ENCODE results near the gene NR3C1.

DNA sequence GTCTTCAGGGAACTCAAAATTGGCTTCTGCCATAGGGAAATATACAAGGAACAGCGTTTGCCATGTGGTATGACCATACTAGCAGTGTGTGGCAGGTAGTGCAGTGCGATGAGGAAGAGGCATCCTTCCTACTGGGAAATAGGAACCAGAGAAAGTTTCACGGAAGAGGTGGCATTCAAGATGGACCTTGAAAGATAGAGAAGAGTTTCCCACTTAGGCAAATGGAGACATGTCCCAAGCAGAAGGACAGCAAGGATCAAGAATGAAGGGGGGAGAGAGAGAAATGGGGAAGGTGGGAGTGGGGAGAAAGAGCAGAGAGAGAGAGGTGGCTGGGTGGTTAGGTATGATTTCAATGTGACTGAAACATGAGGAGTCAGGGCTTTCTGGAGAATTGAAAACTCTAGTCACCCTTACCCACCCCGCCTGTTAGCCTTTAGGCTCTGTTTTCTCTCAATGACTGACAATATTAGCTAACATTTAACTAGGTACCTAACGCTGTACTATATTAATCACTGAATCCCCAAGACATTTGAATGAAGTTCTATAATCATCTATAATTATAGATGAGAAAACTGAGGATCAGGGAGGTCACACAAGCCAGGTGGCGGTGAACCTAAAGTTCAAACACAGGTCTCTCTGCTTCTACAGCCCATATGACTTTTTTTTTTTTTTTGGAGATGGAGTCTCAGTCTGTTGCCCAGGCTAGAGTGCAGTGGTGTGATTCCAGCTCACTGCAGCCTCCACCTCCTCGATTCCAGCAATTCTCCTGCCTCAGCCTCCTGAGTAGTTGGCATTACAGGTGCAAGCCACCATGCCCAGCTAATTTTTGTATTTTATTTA lies 171.3 kb downstream of the NR3C1 start:
- TF ChIP-seq, protein P1, sequence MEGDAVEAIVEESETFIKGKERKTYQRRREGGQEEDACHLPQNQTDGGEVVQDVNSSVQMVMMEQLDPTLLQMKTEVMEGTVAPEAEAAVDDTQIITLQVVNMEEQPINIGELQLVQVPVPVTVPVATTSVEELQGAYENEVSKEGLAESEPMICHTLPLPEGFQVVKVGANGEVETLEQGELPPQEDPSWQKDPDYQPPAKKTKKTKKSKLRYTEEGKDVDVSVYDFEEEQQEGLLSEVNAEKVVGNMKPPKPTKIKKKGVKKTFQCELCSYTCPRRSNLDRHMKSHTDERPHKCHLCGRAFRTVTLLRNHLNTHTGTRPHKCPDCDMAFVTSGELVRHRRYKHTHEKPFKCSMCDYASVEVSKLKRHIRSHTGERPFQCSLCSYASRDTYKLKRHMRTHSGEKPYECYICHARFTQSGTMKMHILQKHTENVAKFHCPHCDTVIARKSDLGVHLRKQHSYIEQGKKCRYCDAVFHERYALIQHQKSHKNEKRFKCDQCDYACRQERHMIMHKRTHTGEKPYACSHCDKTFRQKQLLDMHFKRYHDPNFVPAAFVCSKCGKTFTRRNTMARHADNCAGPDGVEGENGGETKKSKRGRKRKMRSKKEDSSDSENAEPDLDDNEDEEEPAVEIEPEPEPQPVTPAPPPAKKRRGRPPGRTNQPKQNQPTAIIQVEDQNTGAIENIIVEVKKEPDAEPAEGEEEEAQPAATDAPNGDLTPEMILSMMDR (IDR thresholded peaks at IDR 0.05) = no peak
- TF ChIP-seq EP300 (IDR thresholded peaks at IDR 0.05) = no peak

All from sigmoid colon (tissue), 4 donors.